ENCODE data around the gene PDE6H. TPM values are rescaled to one million over a fixed set of nuclear protein-coding genes. Genes with fewer than 3 reads are reported as not detected.

The PDE6H gene
- total and polyA plus RNA-seq, 12 donors: not detected

DNA sequence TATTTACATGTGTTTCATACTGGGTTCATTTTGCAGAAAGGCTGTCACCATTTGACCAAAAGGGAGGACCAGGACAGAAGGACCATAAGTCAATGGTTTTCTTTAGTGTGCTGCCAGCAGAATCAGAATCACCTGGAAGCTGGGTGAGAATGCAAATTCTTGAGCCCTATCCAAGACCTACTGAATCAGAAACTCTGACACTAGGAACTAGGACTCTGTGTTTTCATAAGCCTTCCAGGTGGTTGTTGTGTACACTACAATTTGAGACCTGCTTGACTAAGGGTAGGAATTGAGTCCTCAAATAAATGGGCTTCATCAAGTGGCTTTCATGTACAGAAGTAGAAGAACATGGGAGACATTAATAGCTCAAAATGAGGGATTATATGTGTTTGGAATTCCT lies 32.2 kb downstream of the PDE6H start:
- no peak for ATAC-seq
- H3K4me3 ChIP-seq: no peak overlapping the region
- no peak for DNase-seq
- no peak overlapping the region for H3K27ac ChIP-seq
- TF ChIP-seq, protein P1, sequence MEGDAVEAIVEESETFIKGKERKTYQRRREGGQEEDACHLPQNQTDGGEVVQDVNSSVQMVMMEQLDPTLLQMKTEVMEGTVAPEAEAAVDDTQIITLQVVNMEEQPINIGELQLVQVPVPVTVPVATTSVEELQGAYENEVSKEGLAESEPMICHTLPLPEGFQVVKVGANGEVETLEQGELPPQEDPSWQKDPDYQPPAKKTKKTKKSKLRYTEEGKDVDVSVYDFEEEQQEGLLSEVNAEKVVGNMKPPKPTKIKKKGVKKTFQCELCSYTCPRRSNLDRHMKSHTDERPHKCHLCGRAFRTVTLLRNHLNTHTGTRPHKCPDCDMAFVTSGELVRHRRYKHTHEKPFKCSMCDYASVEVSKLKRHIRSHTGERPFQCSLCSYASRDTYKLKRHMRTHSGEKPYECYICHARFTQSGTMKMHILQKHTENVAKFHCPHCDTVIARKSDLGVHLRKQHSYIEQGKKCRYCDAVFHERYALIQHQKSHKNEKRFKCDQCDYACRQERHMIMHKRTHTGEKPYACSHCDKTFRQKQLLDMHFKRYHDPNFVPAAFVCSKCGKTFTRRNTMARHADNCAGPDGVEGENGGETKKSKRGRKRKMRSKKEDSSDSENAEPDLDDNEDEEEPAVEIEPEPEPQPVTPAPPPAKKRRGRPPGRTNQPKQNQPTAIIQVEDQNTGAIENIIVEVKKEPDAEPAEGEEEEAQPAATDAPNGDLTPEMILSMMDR (IDR thresholded peaks at IDR 0.05): no peak
- H3K27me3 ChIP-seq: peaks cover 0 to 20% (median 10%) of the 10 kb centered on the region in 7 donors
- intact Hi-C loops (cut with DNase I): loop anchor here in 1 of 10 donors (10.0 kb wide), 1 partner anchor 140 kb away; no protein-coding TSS in a partner anchor
- peaks cover 3 to 14% (median 11%) of the 10 kb centered on the region in 9 donors for H3K4me1 ChIP-seq
- H3K36me3 ChIP-seq: no peaks in the 10 kb centered on the region
- no peaks in the 10 kb centered on the region for H3K9me3 ChIP-seq

GRCh38 chr12:15007551-15007950 lies 34.7 kb downstream of the PDE6H start:
- H3K4me1 ChIP-seq: no peaks in the 10 kb centered on the region
- DNase-seq: no peak
- intact Hi-C loops (cut with DNase I): loop anchor here in 1 of 10 donors (10.0 kb wide), 1 partner anchor 137 kb away; no protein-coding TSS in a partner anchor
- H3K27me3 ChIP-seq: peaks cover 0 to 20% (median 10%) of the 10 kb centered on the region in 7 donors
- TF ChIP-seq, protein P1 (IDR thresholded peaks at IDR 0.05): no peak
- 59 to 69% methylated on average over 3 of the region's 3 CpGs for WGBS, 2 donors
- H3K36me3 ChIP-seq: no peaks in the 10 kb centered on the region
- H3K9me3 ChIP-seq: no peaks in the 10 kb centered on the region
- H3K27ac ChIP-seq: no peak overlapping the region
- no peak overlapping the region for H3K4me3 ChIP-seq
- peak in 1 of 8 donors; percentile 38 for ATAC-seq

DNA sequence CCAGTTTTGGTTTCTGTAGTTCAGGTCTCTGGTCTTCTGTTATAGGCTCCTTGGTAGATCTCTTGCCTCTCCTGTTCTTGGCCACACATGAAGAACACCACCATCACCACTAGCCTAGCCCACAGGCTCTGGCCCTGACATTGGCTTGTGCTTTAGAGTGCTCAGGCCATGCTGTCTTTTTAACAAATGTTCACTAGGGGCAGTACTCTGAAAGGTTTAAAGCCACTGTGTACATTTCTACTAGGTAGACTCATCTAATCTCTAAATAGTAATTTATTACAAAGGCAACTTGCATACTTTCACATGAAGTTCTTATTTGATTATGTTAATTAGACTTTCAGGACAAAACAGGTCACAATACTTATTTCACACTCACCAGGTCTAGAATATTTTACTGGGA lies 38.3 kb downstream of the PDE6H start:
- Histone ChIP-seq H3K4me1 (no peaks in the 10 kb centered on the region), H3K36me3 (no peaks in the 10 kb centered on the region), H3K27me3 (peaks cover 0 to 14% (median 9%) of the 10 kb centered on the region in 7 donors), H3K9me3 (no peaks in the 10 kb centered on the region), H3K27ac (no peak overlapping the region), H3K4me3 (no peak overlapping the region)
- no peak for ATAC-seq
- intact Hi-C loops (cut with DNase I): loop anchor here in 2 of 10 donors (10.0 kb wide), 2 partner anchors 134 to 214 kb away; partner anchors contain the start of gene RERG (in 1 of the 2)
- TF ChIP-seq, protein P1 (IDR thresholded peaks at IDR 0.05): peak in 1 of 9 donors; percentile 8
- DNase-seq: no peak

GRCh38 chr12:15013634-15014179 lies 40.9 kb downstream of the PDE6H start:
- ATAC-seq (no peak), DNase-seq (no peak)
- no peaks in the 10 kb centered on the region for H3K4me1 ChIP-seq
- H3K36me3 ChIP-seq: no peaks in the 10 kb centered on the region
- no peak overlapping the region for H3K27ac ChIP-seq
- intact Hi-C loops (cut with DNase I): loop anchor here in 2 of 10 donors (10.0 kb wide), 2 partner anchors 131 to 211 kb away; partner anchors contain the start of gene RERG (in 1 of the 2)
- TF ChIP-seq, protein P1 (IDR thresholded peaks at IDR 0.05): no peak
- no peaks in the 10 kb centered on the region for H3K9me3 ChIP-seq
- peaks cover 0 to 8% (median under 1%) of the 10 kb centered on the region in 7 donors for H3K27me3 ChIP-seq
- H3K4me3 ChIP-seq: no peak overlapping the region
- 72 to 75% methylated on average over 4 of the region's 4 CpGs for WGBS, 2 donors

Data from heart right ventricle (tissue), 16 donors.